SK-N-SH (cell line): ENCODE data around the gene TRIM66. TPM values are rescaled to one million over a fixed set of nuclear protein-coding genes. Genes with fewer than 3 reads are reported as not detected.

Experiments
- CTCF ChIA-PET: fragments of 300-600, 350-600 bp; formaldehyde crosslinking; extraction: SDS; loops from one replicate; lab custom pipeline; 2021; lab: Yijun Ruan, JAX
- POLR2A ChIA-PET: fragments of 350-600 bp; sonication (Branson Sonifier 250); formaldehyde crosslinking; extraction: SDS; loops from one replicate; lab custom pipeline; 2020; ENCODE audit warnings: antibody characterized with exemption, inconsistent platforms; lab: Yijun Ruan, JAX
- DNase-seq: peaks from one replicate; pipeline ENCODE4 v3.0.0; 2012
- H2AFZ ChIP-seq: fragments of 200-600 bp; sonication (generic); 2 replicates; pipeline ENCODE4 v1.8.1; 2016; ENCODE audit warnings: antibody characterized with exemption, mild to moderate bottlenecking, low read depth
- H3F3A ChIP-seq: fragments of 200-600 bp; sonication (generic); replicated peaks from 2 replicates; pipeline ENCODE3; 2016; ENCODE audit warnings: antibody characterized with exemption, mild to moderate bottlenecking; ENCODE audit not compliant: insufficient read depth
- H3K27ac ChIP-seq, 2 experiments: fragments of 200-500 bp in 1 of 2; fragments of 200-600 bp in 1 of 2; sonication (Bioruptor generic) in 1 of 2; sonication (generic), shearing (Covaris generic) in 1 of 2; 2 replicates each; pipeline versions ENCODE4 v1.5.1 to v1.6.1; 2014 to 2016; ENCODE audit warnings: low read depth in 2 of 2, inconsistent platforms in 1 of 2, low read length in 1 of 2, mild to moderate bottlenecking in 1 of 2, mixed read lengths in 1 of 2
- H3K27me3 ChIP-seq: fragments of 200-600 bp; sonication (generic), shearing (Covaris generic); 2 replicates; pipeline ENCODE4 v1.6.1; 2016; ENCODE audit warnings: mixed run types; ENCODE audit not compliant: insufficient read depth
- H3K36me3 ChIP-seq, 2 experiments: fragments of 200-500 bp in 1 of 2; fragments of 200-600 bp in 1 of 2; sonication (Bioruptor generic) in 1 of 2; sonication (generic) in 1 of 2; replicated peaks in 1 of 2; 2 replicates each; pipeline versions ENCODE3 to v1.5.1; 2014 to 2016; ENCODE audit warnings: low read length in 1 of 2, mild to moderate bottlenecking in 1 of 2; ENCODE audit not compliant: insufficient read depth in 2 of 2, control insufficient read depth in 1 of 2
- H3K4me1 ChIP-seq, 2 experiments: fragments of 200-500 bp in 1 of 2; fragments of 200-600 bp in 1 of 2; sonication (Bioruptor generic) in 1 of 2; sonication (generic), shearing (Covaris generic) in 1 of 2; 2 replicates each; pipeline versions ENCODE4 v1.5.1 to v1.6.1; 2014 to 2016; ENCODE audit warnings: low read depth in 1 of 2, low read length in 1 of 2, mixed run types in 1 of 2; ENCODE audit not compliant: insufficient read depth in 2 of 2, control insufficient read depth in 1 of 2
- H3K4me2 ChIP-seq: fragments of 200-600 bp; sonication (generic), shearing (Covaris generic); 2 replicates; pipeline ENCODE4 v1.6.1; 2017; ENCODE audit warnings: mixed run types
- H3K4me3 ChIP-seq, 2 experiments: fragments of 200-500 bp in 1 of 2; fragments of 200-600 bp in 1 of 2; sonication (Bioruptor generic) in 1 of 2; sonication (generic), shearing (Covaris generic) in 1 of 2; 2 replicates each; pipeline versions ENCODE4 v1.5.1 to v1.8.1; 2014 to 2016; ENCODE audit warnings: low read depth in 2 of 2, inconsistent platforms in 1 of 2, low read length in 1 of 2, mild to moderate bottlenecking in 1 of 2, mixed read lengths in 1 of 2, moderate library complexity in 1 of 2
- H3K79me2 ChIP-seq: fragments of 200-600 bp; sonication (generic); 2 replicates; pipeline ENCODE4 v1.8.1; 2017; ENCODE audit warnings: mild to moderate bottlenecking; ENCODE audit not compliant: insufficient read depth
- H3K9ac ChIP-seq: fragments of 200-600 bp; sonication (generic); 2 replicates; pipeline ENCODE4 v1.6.1; 2017; ENCODE audit warnings: mixed run types
- H3K9me2 ChIP-seq: fragments of 200-600 bp; sonication (generic); 2 replicates; pipeline ENCODE4 v1.6.1; 2017; ENCODE audit warnings: mixed run types
- H3K9me3 ChIP-seq: fragments of 200-600 bp; sonication (generic); 2 replicates; pipeline ENCODE4 v1.6.1; 2017; ENCODE audit warnings: mixed run types, mild to moderate bottlenecking, moderate library complexity
- H4K20me1 ChIP-seq: fragments of 200-600 bp; sonication (generic); 2 replicates; pipeline ENCODE4 v1.6.1; 2017; ENCODE audit warnings: mild to moderate bottlenecking, mixed run types; ENCODE audit not compliant: insufficient read depth
- CHD2 ChIP-seq: fragments of 150-350 bp; IDR thresholded peaks from 2 replicates; pipeline ENCODE4 v1.6.1; 2018; ENCODE audit warnings: low read length; ENCODE audit not compliant: partially characterized antibody
- EP300 ChIP-seq, 2 experiments: IDR thresholded peaks; 2 replicates each; pipeline versions ENCODE4 v1.4.0 to v1.6.1; 2012; ENCODE audit warnings: borderline replicate concordance in 1 of 2, low read depth in 1 of 2, low read length in 1 of 2
- EZH2phosphoT487 ChIP-seq: fragments of 200-600 bp; sonication (generic); IDR thresholded peaks from 2 replicates; pipeline ENCODE4 v1.6.1; 2017; ENCODE audit warnings: low read depth, mixed run types, mild to moderate bottlenecking, antibody characterized with exemption, moderate library complexity, borderline replicate concordance
- FOSL2 ChIP-seq: IDR thresholded peaks from 2 replicates; pipeline ENCODE4 v1.4.0; 2012; ENCODE audit warnings: low read depth, mild to moderate bottlenecking, moderate library complexity, borderline replicate concordance
- GABPA ChIP-seq: IDR thresholded peaks from 2 replicates; pipeline ENCODE4 v1.4.0; 2012; ENCODE audit warnings: low read depth, mild to moderate bottlenecking
- IRF3 ChIP-seq: fragments of 150-350 bp; IDR thresholded peaks from 2 replicates; pipeline ENCODE4 v1.6.1; 2016; ENCODE audit warnings: mild to moderate bottlenecking, low read depth, low read length
- MEF2A ChIP-seq: IDR thresholded peaks from 2 replicates; pipeline ENCODE4 v1.4.0; 2012; ENCODE audit warnings: low read depth, borderline replicate concordance
- NFIC ChIP-seq: IDR thresholded peaks from 2 replicates; pipeline ENCODE4 v1.4.0; 2012; ENCODE audit warnings: borderline replicate concordance
- NRF1 ChIP-seq: IDR thresholded peaks from 2 replicates; pipeline ENCODE4 v1.6.1; 2012; ENCODE audit warnings: low read depth, mild to moderate bottlenecking, low read length
- PBX3 ChIP-seq: IDR thresholded peaks from 2 replicates; pipeline ENCODE4; 2012
- RCOR1 ChIP-seq: fragments of 150-350 bp; IDR thresholded peaks from 2 replicates; pipeline ENCODE4 v1.6.1; 2017; ENCODE audit warnings: antibody characterized with exemption, low read length
- SMC3 ChIP-seq: IDR thresholded peaks from 2 replicates; pipeline ENCODE4 v1.6.1; 2012; ENCODE audit warnings: low read depth, low read length, improper control_type of control experiment
- TCF12 ChIP-seq: IDR thresholded peaks from 2 replicates; pipeline ENCODE4 v1.4.0; 2012
- USF2 ChIP-seq: fragments of 150-350 bp; IDR thresholded peaks from 2 replicates; pipeline ENCODE4 v1.6.1; 2017; ENCODE audit warnings: antibody characterized with exemption, low read length, low read depth, borderline replicate concordance
- ZBTB33 ChIP-seq: IDR thresholded peaks from 2 replicates; pipeline ENCODE4 v1.4.0; 2012; ENCODE audit warnings: low read depth, borderline replicate concordance
- whole genome bisulfite sequencing: methylation state at CpG from one replicate; pipeline ENCODE4 v1.1.6; 2017; ENCODE audit warnings: low lambda C conversion rate; 5-methylcytosine and 5-hydroxymethylcytosine counted together
- polyA plus RNA-seq, 3 experiments: library from polyadenylated mRNA; depleted of rRNA; stranded (reverse); fragments of >200 nt; gene quantifications; 2 replicates each; pipeline ENCODE4 v1.2.3, GENCODE V29; 2012

TRIM66 gene
- polyA plus RNA-seq, 1 of the 3 experiments (the other 2 are of a cell fraction): 6.4 TPM

- Histone ChIP-seq H3K36me3 (peaks cover 10 to 13% of the 10 kb centered on the region in 2 experiments), H3K4me1 (peaks cover 29 to 58% of the 10 kb centered on the region in 2 experiments; a peak in 3 of 4 replicates), H3K9me3 (no peaks in the 10 kb centered on the region), H3F3A (peaks cover 30% of the 10 kb centered on the region), H3K9ac (no peak overlapping the region), H3K4me2 (no peak overlapping the region; the same call in 1 of the 2 replicates), H3K9me2 (no peaks in the 10 kb centered on the region), H3K79me2 (peaks cover 22% of the 10 kb centered on the region; the same call in 1 of the 2 replicates), H3K4me3 (no peak overlapping the region), H2AFZ (no peak overlapping the region), H3K27ac (peak overlapping the region; percentile 80 to 96), H4K20me1 (no peaks in the 10 kb centered on the region; the same call in 1 of the 2 replicates), H3K27me3 (no peaks in the 10 kb centered on the region)
- ChIA-PET POLR2A (no interaction called here), CTCF (no interaction called here)
- TF ChIP-seq ZBTB33 (no peak), CHD2 (no peak), GABPA (no peak), EP300 (IDR thresholded peaks at IDR 0.05; ENCODE audit: borderline replicate concordance in 1 of 2, low read depth in 1 of 2, low read length in 1 of 2) (no peak), TCF12 (no peak), PBX3 (peak; percentile 83), RCOR1 (no peak), FOSL2 (no peak), SMC3 (no peak)
- WGBS: 82% methylated on average over 10 of the region's 13 CpGs
- DNase-seq: no peak
These were observed 39.4 kb upstream of the TRIM66 start for GRCh38 chr11:8721609-8722500.

- ChIA-PET CTCF (interaction anchor here (0.9 kb wide), 1 partner anchor 89 kb away, joined by 4 read pairs; a partner anchor contains a TSS), POLR2A (no interaction called here)
- 95% methylated on average over 4 of the region's 5 CpGs for WGBS
- Histone ChIP-seq H3K9me2 (no peaks in the 10 kb centered on the region), H3K9me3 (no peaks in the 10 kb centered on the region), H3K27ac (peak overlapping the region; percentile 80 to 96), H3K79me2 (peaks cover 30% of the 10 kb centered on the region), H3K27me3 (no peaks in the 10 kb centered on the region), H3K4me3 (no peak overlapping the region), H4K20me1 (no peaks in the 10 kb centered on the region), H2AFZ (no peak overlapping the region), H3K4me2 (peak overlapping the region; percentile 80; the same call in 1 of the 2 replicates), H3K4me1 (peaks cover 29 to 57% of the 10 kb centered on the region in 2 experiments; a peak in 3 of 4 replicates), H3F3A (peaks cover 30% of the 10 kb centered on the region), H3K9ac (peak overlapping the region; percentile 56; the same call in 1 of the 2 replicates), H3K36me3 (peaks cover 11 to 16% of the 10 kb centered on the region in 2 experiments)
- TF ChIP-seq EZH2phosphoT487 (no peak), NFIC (no peak), USF2 (no peak), MEF2A (no peak), IRF3 (no peak), NRF1 (no peak)
- no peak for DNase-seq
These were observed 38.6 kb upstream of the TRIM66 start for GRCh38 chr11:8720868-8721608.
